Stimulated activated naive B cell treated with anti-CD40 and anti-IgM and Interleukin-4, amounts not matched to agents 10 μg/mL and 1 μg/mL and 100 μg/mL, for 72 hours (primary cell): Measurements from ENCODE around the gene LPIN1.
"Not testable (repeated sequence)": the region's sequence is repeated elsewhere in the genome, so short reads cannot be mapped to it uniquely, and the experiment has no call there.

Source experiments
- ATAC-seq, 2 donors: fragments of 150-1000 bp; cut with Tn5 transposase; replicated peaks; 2 replicates each; pipeline ENCODE4 v1.10.0; 2021; ENCODE audit warnings: moderate library complexity in 1 of 2
- DNase-seq: peaks from one replicate; pipeline ENCODE4 v3.0.0; 2021
- H3K27ac Mint-ChIP-seq: one replicate; pipeline ENCODE4 v1.8.0; 2022; ENCODE audit warnings: mild to moderate bottlenecking, mixed read lengths
- H3K27me3 Mint-ChIP-seq, 2 donors: one replicate each; pipeline ENCODE4 v1.8.0; 2022; ENCODE audit warnings: mixed read lengths in 2 of 2
- H3K36me3 Mint-ChIP-seq, 2 donors: one replicate each; pipeline ENCODE4 v1.8.0; 2022; ENCODE audit warnings: mixed read lengths in 2 of 2, mild to moderate bottlenecking in 1 of 2
- H3K4me1 Mint-ChIP-seq, 2 donors: one replicate each; pipeline ENCODE4 v1.8.0; 2022; ENCODE audit warnings: mixed read lengths in 2 of 2, mild to moderate bottlenecking in 1 of 2
- H3K4me3 Mint-ChIP-seq, 2 donors: one replicate each; pipeline ENCODE4 v1.8.0; 2022; ENCODE audit warnings: mild to moderate bottlenecking in 2 of 2, mixed read lengths in 2 of 2, moderate library complexity in 1 of 2
- H3K9me3 Mint-ChIP-seq, 2 donors: one replicate each; pipeline ENCODE4 v1.8.0; 2022; ENCODE audit warnings: mixed read lengths in 2 of 2, mild to moderate bottlenecking in 1 of 2

LPIN1 gene

DNA sequence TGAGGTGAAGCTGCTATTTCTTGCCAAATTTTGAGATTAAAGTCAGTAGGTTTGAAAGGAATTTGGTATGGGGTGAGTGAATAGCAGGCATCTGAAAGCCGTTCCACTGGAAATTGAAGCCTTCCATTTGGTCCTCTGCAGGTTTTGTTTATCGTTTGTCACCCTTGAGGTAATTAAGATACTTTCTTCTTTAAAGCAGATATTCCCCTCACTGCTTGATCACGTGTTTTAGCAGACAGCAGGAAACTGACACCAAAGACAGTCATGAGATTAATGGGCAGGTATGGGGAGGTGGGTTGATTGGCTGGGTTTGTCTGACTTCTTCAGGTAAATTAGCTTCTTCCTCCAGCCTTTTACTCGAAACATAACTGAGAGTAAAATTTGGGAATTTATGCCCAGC lies 10.7 kb downstream of the LPIN1 start:
- H3K27ac Mint-ChIP-seq = peak overlapping the region; percentile 59
- no peaks in the 10 kb centered on the region for H3K27me3 Mint-ChIP-seq
- DNase-seq = no peak
- H3K4me1 Mint-ChIP-seq = peaks cover 40 to 76% of the 10 kb centered on the region in 2 donors
- H3K4me3 Mint-ChIP-seq = peak overlapping the region in 1 of 2 donors; percentile 6
- peaks cover 28 to 30% of the 10 kb centered on the region in 2 donors for H3K36me3 Mint-ChIP-seq
- no peak for ATAC-seq
- no peaks in the 10 kb centered on the region for H3K9me3 Mint-ChIP-seq

GRCh38 chr2:11758187-11758586 lies 11.8 kb downstream of the LPIN1 start:
- Mint-ChIP-seq H3K36me3 (peaks cover 37 to 38% of the 10 kb centered on the region in 2 donors), H3K27ac (no peak overlapping the region), H3K9me3 (no peaks in the 10 kb centered on the region), H3K4me3 (no peak overlapping the region), H3K27me3 (no peaks in the 10 kb centered on the region), H3K4me1 (peaks cover 42 to 73% of the 10 kb centered on the region in 2 donors)
- DNase-seq = no peak
- ATAC-seq = no peak

DNA sequence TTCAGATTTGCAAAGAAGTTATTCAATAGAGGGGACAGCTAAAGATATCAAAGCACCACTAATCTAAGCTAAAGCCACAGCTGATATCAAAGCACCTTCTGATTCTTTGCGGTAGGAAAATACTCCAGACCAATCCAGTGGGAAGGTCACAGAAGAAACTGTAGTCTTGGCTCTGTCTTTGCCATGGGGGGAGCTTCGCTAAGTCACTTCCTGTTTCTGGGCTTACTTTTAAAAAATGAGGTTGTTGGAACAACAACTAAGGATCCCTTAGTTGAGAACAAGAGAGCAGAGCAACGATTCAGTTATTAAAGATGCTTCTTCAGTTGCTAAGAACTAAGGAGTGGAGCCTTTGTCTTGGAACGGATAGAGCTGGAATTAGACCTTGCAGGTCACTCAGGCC lies 12.2 kb downstream of the LPIN1 start:
- no peaks in the 10 kb centered on the region for H3K27me3 Mint-ChIP-seq
- DNase-seq (no peak), ATAC-seq (no peak)
- H3K9me3 Mint-ChIP-seq = no peaks in the 10 kb centered on the region
- H3K27ac Mint-ChIP-seq = no peak overlapping the region
- H3K36me3 Mint-ChIP-seq = peaks cover 40 to 42% of the 10 kb centered on the region in 2 donors
- peaks cover 40 to 73% of the 10 kb centered on the region in 2 donors for H3K4me1 Mint-ChIP-seq
- H3K4me3 Mint-ChIP-seq = no peak overlapping the region

DNA sequence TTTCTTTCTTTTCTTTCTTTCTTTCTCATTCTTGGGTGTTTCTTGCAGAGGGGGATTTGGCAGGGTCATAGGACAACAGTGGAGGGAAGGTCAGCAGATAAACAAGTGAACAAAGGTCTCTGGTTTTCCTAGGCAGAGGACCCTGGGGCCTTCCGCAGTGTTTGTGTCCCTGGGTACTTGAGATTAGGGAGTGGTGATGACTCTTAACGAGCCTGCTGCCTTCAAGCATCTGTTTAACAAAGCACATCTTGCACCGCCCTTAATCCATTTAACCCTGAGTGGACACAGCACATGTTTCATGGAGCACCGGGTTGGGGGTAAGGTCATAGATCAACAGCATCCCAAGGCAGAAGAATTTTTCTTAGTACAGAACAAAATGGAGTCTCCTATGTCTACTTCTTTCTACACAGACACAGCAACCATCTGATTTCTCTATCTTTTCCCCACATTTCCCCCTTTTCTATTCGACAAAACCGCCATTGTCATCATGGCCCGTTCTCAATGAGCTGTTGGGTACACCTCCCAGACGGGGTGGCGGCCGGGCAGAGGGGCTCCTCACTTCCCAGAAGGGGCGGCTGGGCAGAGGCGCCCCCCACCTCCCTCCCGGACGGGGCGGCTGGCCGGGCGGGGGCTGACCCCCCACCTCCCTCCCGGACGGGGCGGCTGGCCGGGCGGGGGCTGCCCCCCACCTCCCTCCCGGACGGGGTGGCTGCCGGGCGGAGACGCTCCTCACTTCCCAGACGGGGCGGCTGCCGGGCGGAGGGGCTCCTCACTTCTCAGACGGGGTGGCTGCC lies 12.9 kb downstream of the LPIN1 start:
- not testable (repeated sequence) for DNase-seq, ATAC-seq, H3K27ac Mint-ChIP-seq, H3K9me3 Mint-ChIP-seq, H3K27me3 Mint-ChIP-seq
- peaks cover 45 to 48% of the 10 kb centered on the region in 2 donors for H3K36me3 Mint-ChIP-seq
- H3K4me3 Mint-ChIP-seq = peak overlapping the region in 1 of 2 donors; percentile 7
- peaks cover 35 to 68% of the 10 kb centered on the region in 2 donors for H3K4me1 Mint-ChIP-seq

GRCh38 chr2:11761259-11761658 lies 14.8 kb downstream of the LPIN1 start:
- DNase-seq (no peak), ATAC-seq (no peak)
- Mint-ChIP-seq H3K4me3 (no peak overlapping the region), H3K27me3 (no peaks in the 10 kb centered on the region), H3K9me3 (no peaks in the 10 kb centered on the region), H3K27ac (no peak overlapping the region), H3K4me1 (peaks cover 23 to 51% of the 10 kb centered on the region in 2 donors), H3K36me3 (peaks cover 61 to 62% of the 10 kb centered on the region in 2 donors)

- DNase-seq = no peak
- no peak for ATAC-seq
- Mint-ChIP-seq H3K27me3 (no peaks in the 10 kb centered on the region), H3K36me3 (peaks cover 67 to 70% of the 10 kb centered on the region in 2 donors), H3K27ac (no peak overlapping the region), H3K4me1 (peaks cover 23 to 47% of the 10 kb centered on the region in 2 donors), H3K9me3 (no peaks in the 10 kb centered on the region), H3K4me3 (no peak overlapping the region)
Measured at GRCh38 chr2:11762031-11762430, 15.6 kb downstream of the LPIN1 start.

GRCh38 chr2:11762799-11763461 lies 16.5 kb downstream of the LPIN1 start:
- Mint-ChIP-seq H3K27ac (no peak overlapping the region), H3K4me3 (no peak overlapping the region), H3K27me3 (no peaks in the 10 kb centered on the region), H3K36me3 (peaks cover 72 to 74% of the 10 kb centered on the region in 2 donors), H3K4me1 (peaks cover 20 to 38% of the 10 kb centered on the region in 2 donors), H3K9me3 (no peaks in the 10 kb centered on the region)
- ATAC-seq (no peak), DNase-seq (no peak)

- ATAC-seq (no peak), DNase-seq (no peak)
- no peak overlapping the region for H3K4me3 Mint-ChIP-seq
- H3K27me3 Mint-ChIP-seq = no peaks in the 10 kb centered on the region
- H3K36me3 Mint-ChIP-seq = peaks cover 71 to 77% of the 10 kb centered on the region in 2 donors
- peaks cover 15 to 25% of the 10 kb centered on the region in 2 donors for H3K4me1 Mint-ChIP-seq
- no peaks in the 10 kb centered on the region for H3K9me3 Mint-ChIP-seq
- H3K27ac Mint-ChIP-seq = no peak overlapping the region
Measured at GRCh38 chr2:11764359-11764758, 17.9 kb downstream of the LPIN1 start.

GRCh38 chr2:11764920-11765319 lies 18.5 kb downstream of the LPIN1 start:
- no peak for ATAC-seq
- Mint-ChIP-seq H3K36me3 (peaks cover 73 to 83% of the 10 kb centered on the region in 2 donors), H3K27me3 (no peaks in the 10 kb centered on the region), H3K27ac (no peak overlapping the region), H3K4me1 (peaks cover 15 to 27% of the 10 kb centered on the region in 2 donors), H3K9me3 (no peaks in the 10 kb centered on the region), H3K4me3 (peak overlapping the region in 1 of 2 donors; percentile 43)
- no peak for DNase-seq

DNA sequence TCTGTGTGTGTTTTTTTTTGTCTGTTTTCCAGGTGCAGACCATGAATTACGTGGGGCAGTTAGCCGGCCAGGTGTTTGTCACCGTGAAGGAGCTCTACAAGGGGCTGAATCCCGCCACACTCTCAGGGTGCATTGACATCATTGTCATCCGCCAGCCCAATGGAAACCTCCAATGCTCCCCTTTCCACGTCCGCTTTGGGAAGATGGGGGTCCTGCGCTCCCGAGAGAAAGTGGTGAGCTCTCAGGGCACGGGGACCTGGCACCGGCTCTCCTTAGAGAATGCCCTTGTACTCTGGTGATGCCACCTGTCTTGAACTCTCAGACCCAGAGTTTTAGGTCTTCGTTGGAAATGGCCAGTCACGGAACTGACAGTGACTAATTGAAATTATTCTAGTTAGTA lies 19.1 kb downstream of the LPIN1 start:
- DNase-seq (no peak), ATAC-seq (no peak)
- Mint-ChIP-seq H3K36me3 (peaks cover 73 to 85% of the 10 kb centered on the region in 2 donors), H3K4me3 (no peak overlapping the region), H3K4me1 (peaks cover 13 to 29% of the 10 kb centered on the region in 2 donors), H3K9me3 (no peaks in the 10 kb centered on the region), H3K27ac (no peak overlapping the region), H3K27me3 (no peaks in the 10 kb centered on the region)

- Mint-ChIP-seq H3K27me3 (no peaks in the 10 kb centered on the region), H3K9me3 (no peaks in the 10 kb centered on the region), H3K4me1 (peaks cover 12 to 26% of the 10 kb centered on the region in 2 donors), H3K27ac (no peak overlapping the region), H3K4me3 (no peak overlapping the region), H3K36me3 (peaks cover 73 to 85% of the 10 kb centered on the region in 2 donors)
- ATAC-seq (no peak), DNase-seq (no peak)
Measured at GRCh38 chr2:11766016-11766415, 19.6 kb downstream of the LPIN1 start.

GRCh38 chr2:11767779-11768178 lies 21.3 kb downstream of the LPIN1 start:
- no peak overlapping the region for H3K4me3 Mint-ChIP-seq
- H3K27ac Mint-ChIP-seq = no peak overlapping the region
- H3K27me3 Mint-ChIP-seq = no peaks in the 10 kb centered on the region
- no peak for ATAC-seq
- no peak for DNase-seq
- peaks cover 72 to 90% of the 10 kb centered on the region in 2 donors for H3K36me3 Mint-ChIP-seq
- peaks cover 7 to 33% of the 10 kb centered on the region in 2 donors for H3K4me1 Mint-ChIP-seq
- H3K9me3 Mint-ChIP-seq = no peaks in the 10 kb centered on the region

- Mint-ChIP-seq H3K36me3 (peaks cover 73 to 90% of the 10 kb centered on the region in 2 donors), H3K4me1 (peaks cover 4 to 22% of the 10 kb centered on the region in 2 donors), H3K9me3 (no peaks in the 10 kb centered on the region), H3K27ac (no peak overlapping the region), H3K27me3 (no peaks in the 10 kb centered on the region), H3K4me3 (no peak overlapping the region)
- DNase-seq = no peak
- no peak for ATAC-seq
Measured at GRCh38 chr2:11768946-11769345, 22.5 kb downstream of the LPIN1 start.

DNA sequence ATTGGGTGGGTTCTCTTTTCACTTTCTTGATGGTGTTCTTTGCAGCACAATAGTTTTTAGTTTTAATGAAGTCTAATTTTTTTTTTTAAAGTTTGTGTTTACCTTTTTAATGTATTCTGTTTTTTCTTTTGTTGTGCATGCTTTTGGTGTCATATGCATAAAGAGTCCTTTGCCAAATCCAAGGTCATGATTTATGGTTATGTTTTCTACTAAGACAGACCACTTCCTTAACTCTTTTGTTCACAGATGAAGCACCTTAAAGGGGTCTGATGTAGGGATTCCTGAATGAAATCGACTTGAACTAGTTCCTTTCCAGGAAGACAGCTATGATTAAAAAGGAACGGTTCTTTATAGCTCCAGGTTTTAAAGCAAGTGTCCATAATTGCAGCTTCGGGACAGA lies 23.1 kb downstream of the LPIN1 start:
- ATAC-seq (no peak), DNase-seq (no peak)
- H3K4me1 Mint-ChIP-seq = peaks cover 6 to 22% of the 10 kb centered on the region in 2 donors
- H3K4me3 Mint-ChIP-seq = no peak overlapping the region
- peaks cover 74 to 91% of the 10 kb centered on the region in 2 donors for H3K36me3 Mint-ChIP-seq
- no peak overlapping the region for H3K27ac Mint-ChIP-seq
- H3K27me3 Mint-ChIP-seq = no peaks in the 10 kb centered on the region
- H3K9me3 Mint-ChIP-seq = no peaks in the 10 kb centered on the region
